IMR-90 (cell line): Measurements from ENCODE around the gene CDK14. TPM values are rescaled to one million over a fixed set of nuclear protein-coding genes. Genes with fewer than 3 reads are reported as not detected.

Experiments used
- ATAC-seq: fragments of 200-7000 bp; cut with Tn5 transposase; 2 replicates; pipeline ENCODE4 v1.9.1; 2020; ENCODE audit warnings: low read depth, mild to moderate bottlenecking, moderate library complexity
- BruUV-seq: library from RNA; stranded (reverse); fragments of 400-500 nt; replicated peaks from 2 replicates; lab custom pipeline; 2021; lab: Mats Ljungman, UMichigan
- CTCF ChIA-PET: fragments of 300-600 bp; formaldehyde crosslinking; extraction: SDS; loops from one replicate; lab custom pipeline; 2021; ENCODE audit warnings: antibody characterized with exemption; lab: Yijun Ruan, JAX
- POLR2A ChIA-PET: fragments of 300-600 bp; sonication (Branson Sonifier 250); formaldehyde crosslinking; loops from one replicate; lab custom pipeline; 2022; ENCODE audit warnings: antibody characterized with exemption; ENCODE audit not compliant: unreplicated experiment; lab: Charles Lee
- DNase-seq: peaks from one replicate; pipeline ENCODE4 v3.0.0; 2013
- H2AFZ ChIP-seq: replicated peaks from 2 replicates; pipeline ENCODE3; 2013; ENCODE audit warnings: low read length, mild to moderate bottlenecking; ENCODE audit not compliant: poor library complexity
- H2AK5ac ChIP-seq: 2 replicates; pipeline ENCODE4 v1.6.1; 2013; ENCODE audit warnings: low read depth, low read length, inconsistent platforms
- H2AK9ac ChIP-seq: replicated peaks from 2 replicates; pipeline ENCODE3; 2013; ENCODE audit warnings: mild to moderate bottlenecking, low read depth, low read length, moderate library complexity; ENCODE audit not compliant: poor library complexity
- H2BK120ac ChIP-seq: 2 replicates; pipeline ENCODE4 v1.6.1; 2013; ENCODE audit warnings: low read depth, low read length, inconsistent platforms
- H2BK15ac ChIP-seq: 3 replicates; pipeline ENCODE4 v1.6.1; 2013; ENCODE audit warnings: low read depth, low read length, inconsistent platforms
- H2BK20ac ChIP-seq: 2 replicates; pipeline ENCODE4 v1.6.1; 2013; ENCODE audit warnings: low read depth, mild to moderate bottlenecking, inconsistent platforms, low read length, moderate library complexity
- H2BK5ac ChIP-seq: 2 replicates; pipeline ENCODE4 v1.6.1; 2013; ENCODE audit warnings: mild to moderate bottlenecking, low read depth, low read length, inconsistent platforms; ENCODE audit not compliant: poor library complexity, severe bottlenecking
- H3K14ac ChIP-seq: replicated peaks from 2 replicates; pipeline ENCODE4 v1.6.1; 2013; ENCODE audit warnings: low read depth, low read length, inconsistent platforms
- H3K18ac ChIP-seq: 2 replicates; pipeline ENCODE4 v1.6.1; 2013; ENCODE audit warnings: low read depth, low read length, control low read depth
- H3K23ac ChIP-seq: 2 replicates; pipeline ENCODE4 v1.6.1; 2013; ENCODE audit warnings: low read depth, low read length, inconsistent platforms
- H3K27ac ChIP-seq: 2 replicates; pipeline ENCODE4 v1.5.1; 2013; ENCODE audit warnings: mild to moderate bottlenecking, control low read depth, low read length; ENCODE audit not compliant: insufficient read depth
- H3K27me3 ChIP-seq: 2 replicates; pipeline ENCODE4 v1.6.1; 2013; ENCODE audit warnings: low read length; ENCODE audit not compliant: control insufficient read depth, insufficient read depth
- H3K36me3 ChIP-seq: 2 replicates; pipeline ENCODE4 v1.6.1; 2013; ENCODE audit warnings: low read length, mixed read lengths; ENCODE audit not compliant: control insufficient read depth, insufficient read depth
- H3K4ac ChIP-seq: 2 replicates; pipeline ENCODE4 v1.6.1; 2013; ENCODE audit warnings: low read depth, low read length, inconsistent platforms
- H3K4me1 ChIP-seq: 2 replicates; pipeline ENCODE4 v1.6.1; 2013; ENCODE audit warnings: low read length, mixed read lengths; ENCODE audit not compliant: control insufficient read depth, insufficient read depth
- H3K4me2 ChIP-seq: 2 replicates; pipeline ENCODE4 v1.6.1; 2013; ENCODE audit warnings: low read depth, mild to moderate bottlenecking, control low read depth, low read length, moderate library complexity
- H3K4me3 ChIP-seq: 2 replicates; pipeline ENCODE4 v1.5.1; 2013; ENCODE audit warnings: low read depth, mild to moderate bottlenecking, control low read depth, low read length, moderate library complexity; ENCODE audit not compliant: insufficient read depth
- H3K56ac ChIP-seq: 2 replicates; pipeline ENCODE4 v1.6.1; 2013; ENCODE audit warnings: low read length, inconsistent platforms; ENCODE audit not compliant: insufficient read depth; ENCODE audit errors: extremely low read depth
- H3K79me1 ChIP-seq, 2 experiments: 2 replicates each; pipeline ENCODE4 v1.6.1; 2013; ENCODE audit warnings: low read length in 2 of 2, inconsistent platforms in 1 of 2, low read depth in 1 of 2
- H3K9ac ChIP-seq: 2 replicates; pipeline ENCODE4 v1.6.1; 2013; ENCODE audit warnings: low read depth, low read length, control low read depth
- H3K9me1 ChIP-seq: 2 replicates; pipeline ENCODE4 v1.6.1; 2013; ENCODE audit warnings: low read length, inconsistent platforms; ENCODE audit not compliant: insufficient read depth
- H3K9me3 ChIP-seq: 2 replicates; pipeline ENCODE4 v1.6.1; 2013; ENCODE audit warnings: low read length; ENCODE audit not compliant: control insufficient read depth, insufficient read depth
- H4K20me1 ChIP-seq: 2 replicates; pipeline ENCODE4 v1.6.1; 2013; ENCODE audit warnings: low read length, inconsistent platforms; ENCODE audit not compliant: insufficient read depth
- H4K5ac ChIP-seq: 2 replicates; pipeline ENCODE4 v1.6.1; 2013; ENCODE audit warnings: mild to moderate bottlenecking, low read depth, low read length, control low read depth
- H4K8ac ChIP-seq, 2 experiments: 2 replicates each; pipeline ENCODE4 v1.6.1; 2013; ENCODE audit warnings: low read depth in 2 of 2, low read length in 2 of 2, control low read depth in 1 of 2, inconsistent platforms in 1 of 2
- H4K91ac ChIP-seq: 2 replicates; pipeline ENCODE4 v1.6.1; 2013; ENCODE audit warnings: low read depth, low read length, inconsistent platforms; ENCODE audit not compliant: insufficient read depth
- CTCF ChIP-seq: conservative IDR thresholded peaks from 2 replicates; pipeline ENCODE4 v1.5.1; 2012; ENCODE audit warnings: mild to moderate bottlenecking, low read depth, low read length, improper control_type of control experiment
- WGBS, 2 experiments: methylation state at CpG; one replicate each; pipeline versions ENCODE4 v1.1.5 to v1.1.7; 2013; ENCODE audit warnings: missing lambda C conversion rate in 2 of 2; ENCODE audit not compliant: insufficient read length in 1 of 2; ENCODE audit errors: extremely low coverage in 2 of 2; 5-methylcytosine and 5-hydroxymethylcytosine counted together
- dilution Hi-C: fragments of 300-500 bp; cut with HindIII; formaldehyde crosslinking; loops from one replicate; pipeline ENCODE4 v1.14.3; 2018; ENCODE audit warnings: low sequenced_read_pairs; ENCODE audit not compliant: unreplicated experiment
- in situ Hi-C: fragments of 300-500 bp; cut with MboI; formaldehyde crosslinking; loops from 3 replicates; pipeline ENCODE4 v1.14.3; 2019; ENCODE audit warnings: low sequenced_read_pairs, inconsistent platforms, mixed read lengths
- intact Hi-C: fragments of 100-400 bp; cut with micrococcal nuclease; formaldehyde crosslinking; loops from 2 replicates; pipeline ENCODE4 v1.10.0; 2022
- polyA plus RNA-seq, 3 experiments: library from polyadenylated mRNA; depleted of rRNA; stranded (reverse); fragments of >200 nt; gene quantifications; 2 replicates each; pipeline ENCODE4 v1.2.3, GENCODE V29; 2012; ENCODE audit warnings: low replicate concordance in 1 of 3
- total RNA-seq: library from RNA; depleted of rRNA; stranded (reverse); fragments of >200 nt; gene quantifications from 2 replicates; pipeline ENCODE4 v1.2.3, GENCODE V29; 2012

Gene CDK14
- total and polyA plus RNA-seq, 2 of the 4 experiments (the other 2 are of a cell fraction): 10.1 to 29.6 TPM

GRCh38 chr7:90931986-90932916, 336.1 kb downstream of the CDK14 start:
- H4K8ac ChIP-seq: no peak overlapping the region
- no peak overlapping the region for H2AK9ac ChIP-seq
- no peaks in the 10 kb centered on the region for H3K9me3 ChIP-seq
- H2AFZ ChIP-seq: no peak overlapping the region
- H3K36me3 ChIP-seq: no peaks in the 10 kb centered on the region
- H3K56ac ChIP-seq: no peak overlapping the region
- no peak overlapping the region for H3K23ac ChIP-seq
- intact Hi-C loops: loop anchor here (2.0 kb wide), 1 partner anchor 15 kb away; no protein-coding TSS in a partner anchor
- no peak overlapping the region for H3K4ac ChIP-seq
- H4K5ac ChIP-seq: no peak overlapping the region
- H4K91ac ChIP-seq: no peak overlapping the region
- dilution Hi-C loops: no loop called here
- 100% methylated on average over 1 of the region's 6 CpGs; no CpG with 5 or more reads in 1 of the 2 experiments for WGBS, 2 experiments
- BruUV-seq: no TSS peak
- H3K27ac ChIP-seq: no peak overlapping the region
- H2BK5ac ChIP-seq: no peak overlapping the region
- H2BK20ac ChIP-seq: no peak overlapping the region
- H2BK120ac ChIP-seq: no peak overlapping the region
- H3K79me1 ChIP-seq: no peaks in the 10 kb centered on the region
- no peak overlapping the region for H3K4me2 ChIP-seq
- no peak for ATAC-seq
- no peak overlapping the region for H3K18ac ChIP-seq
- H2BK15ac ChIP-seq: no peak overlapping the region
- ChIA-PET POLR2A (no interaction called here), CTCF (interaction anchor here (0.7 kb wide), 1 partner anchor 13 kb away, joined by 4 read pairs; no protein-coding TSS in a partner anchor)
- no peak overlapping the region for H2AK5ac ChIP-seq
- DNase-seq: no peak
- H3K4me1 ChIP-seq: no peaks in the 10 kb centered on the region
- no peak overlapping the region for H3K4me3 ChIP-seq
- no peaks in the 10 kb centered on the region for H3K27me3 ChIP-seq
- in situ Hi-C loops: no loop called here
- H3K9ac ChIP-seq: no peak overlapping the region
- no peaks in the 10 kb centered on the region for H3K9me1 ChIP-seq
- no peak overlapping the region for H3K14ac ChIP-seq
- no peak for TF ChIP-seq CTCF
- no peaks in the 10 kb centered on the region for H4K20me1 ChIP-seq
